Measurements from ENCODE around the gene NOTCH1.

DNA sequence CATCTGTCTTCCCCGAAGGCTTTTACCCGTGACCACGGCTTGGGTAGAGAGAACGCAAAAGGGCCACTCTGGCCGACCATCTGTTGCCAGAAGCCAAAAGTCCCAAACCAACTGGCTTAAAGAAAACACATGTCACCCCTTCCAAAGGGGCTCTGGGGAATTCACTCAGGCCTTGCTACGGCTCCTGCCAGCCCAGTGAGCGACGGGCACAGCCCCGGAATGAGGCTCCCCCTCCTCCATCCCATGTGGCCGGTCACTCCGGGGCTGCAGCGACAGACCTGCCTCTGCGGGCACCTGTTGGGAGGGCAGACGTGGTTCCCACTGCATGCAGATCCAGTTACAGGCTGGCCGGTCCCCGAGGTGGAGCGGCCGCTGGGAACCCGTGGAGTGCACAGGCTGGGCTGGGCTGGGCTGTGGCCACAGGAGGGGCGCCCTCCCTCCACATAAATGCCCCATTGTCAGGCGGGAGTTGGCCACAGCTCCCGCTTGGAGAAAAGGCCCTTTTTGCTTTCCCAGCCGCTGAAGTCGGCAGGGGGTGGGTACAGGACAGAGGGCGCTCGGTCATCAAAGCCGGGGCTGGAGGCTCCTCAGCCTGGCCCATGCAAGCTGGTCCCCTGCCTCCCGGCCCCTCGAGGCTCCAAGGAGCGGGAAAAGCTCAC lies 19.9 kb downstream of the NOTCH1 start:
- TF ChIP-seq RARB (CRISPR knock-in tag; IDR thresholded peaks at IDR 0.05) (no peak), ZFP30 (CRISPR knock-in tag; IDR thresholded peaks at IDR 0.05) (no peak), ISL1 (CRISPR knock-in tag; IDR thresholded peaks at IDR 0.05) (no peak), ZFP3 (CRISPR knock-in tag; IDR thresholded peaks at IDR 0.05) (no peak), SNAI2 (CRISPR knock-in tag; IDR thresholded peaks at IDR 0.05) (no peak), ZC3H10 (CRISPR knock-in tag; IDR thresholded peaks at IDR 0.05) (no peak)
- TF ChIP-seq, protein P1, sequence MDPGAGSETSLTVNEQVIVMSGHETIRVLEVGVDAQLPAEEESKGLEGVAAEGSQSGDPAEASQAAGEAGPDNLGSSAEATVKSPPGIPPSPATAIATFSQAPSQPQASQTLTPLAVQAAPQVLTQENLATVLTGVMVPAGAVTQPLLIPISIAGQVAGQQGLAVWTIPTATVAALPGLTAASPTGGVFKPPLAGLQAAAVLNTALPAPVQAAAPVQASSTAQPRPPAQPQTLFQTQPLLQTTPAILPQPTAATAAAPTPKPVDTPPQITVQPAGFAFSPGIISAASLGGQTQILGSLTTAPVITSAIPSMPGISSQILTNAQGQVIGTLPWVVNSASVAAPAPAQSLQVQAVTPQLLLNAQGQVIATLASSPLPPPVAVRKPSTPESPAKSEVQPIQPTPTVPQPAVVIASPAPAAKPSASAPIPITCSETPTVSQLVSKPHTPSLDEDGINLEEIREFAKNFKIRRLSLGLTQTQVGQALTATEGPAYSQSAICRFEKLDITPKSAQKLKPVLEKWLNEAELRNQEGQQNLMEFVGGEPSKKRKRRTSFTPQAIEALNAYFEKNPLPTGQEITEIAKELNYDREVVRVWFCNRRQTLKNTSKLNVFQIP (CRISPR knock-in tag; IDR thresholded peaks at IDR 0.05; ENCODE audit: borderline replicate concordance, low read depth) = no peak

All from SK-N-SH treated with all-trans-retinoic acid at 6 μM for 48 hours (cell line).